ENCODE data around the gene CMTM8. TPM values are rescaled to one million over a fixed set of nuclear protein-coding genes. Genes with fewer than 3 reads are reported as not detected.

Gene CMTM8
- total RNA-seq, 1 experiment from 2014 or later = 28.5 TPM

GRCh38 chr3:32310918-32311839 is 72.7 kb downstream of the CMTM8 start:
- Mint-ChIP-seq H3K27me3 (ENCODE audit: insufficient read depth, unreplicated experiment) (no peaks in the 10 kb centered on the region), H3K36me3 (ENCODE audit: insufficient read depth, unreplicated experiment) (no peaks in the 10 kb centered on the region), H3K4me3 (ENCODE audit: unreplicated experiment) (no peak overlapping the region), H3K4me1 (ENCODE audit: low read depth, unreplicated experiment) (peaks cover 15% of the 10 kb centered on the region), H3K9me3 (ENCODE audit: unreplicated experiment) (no peaks in the 10 kb centered on the region), H3K27ac (ENCODE audit: unreplicated experiment) (peak overlapping the region; percentile 34)
- Histone ChIP-seq H3K36me3 (ENCODE audit: control insufficient read depth, insufficient read depth, low read length) (no peaks in the 10 kb centered on the region), H3K27me3 (replicated peaks; ENCODE audit: control insufficient read depth, insufficient read depth, low read length) (no peaks in the 10 kb centered on the region), H3K4me1 (peaks cover 12% of the 10 kb centered on the region), H3K9me3 (no peaks in the 10 kb centered on the region), H3K4me3 (ENCODE audit: low read depth, low read length) (no peak overlapping the region)
- POLR2A ChIA-PET = no interaction called here
- intact Hi-C loops (cut with micrococcal nuclease; ENCODE audit: unreplicated experiment) = no loop called here
- CTCF ChIA-PET = interaction anchor here (0.7 kb wide), 1 partner anchor 72 kb away, joined by 3 read pairs; no protein-coding TSS in a partner anchor
- no peak for DNase-seq
- TF ChIP-seq CTCF (IDR thresholded peaks at IDR 0.05; ENCODE audit: insufficient read depth in 1 of 2, low read depth in 1 of 2, low read length in 1 of 2, severe bottlenecking in 1 of 2, unreplicated experiment in 1 of 2) = no peak
- no TSS peak for BruUV-seq (replicated peaks)

DNA sequence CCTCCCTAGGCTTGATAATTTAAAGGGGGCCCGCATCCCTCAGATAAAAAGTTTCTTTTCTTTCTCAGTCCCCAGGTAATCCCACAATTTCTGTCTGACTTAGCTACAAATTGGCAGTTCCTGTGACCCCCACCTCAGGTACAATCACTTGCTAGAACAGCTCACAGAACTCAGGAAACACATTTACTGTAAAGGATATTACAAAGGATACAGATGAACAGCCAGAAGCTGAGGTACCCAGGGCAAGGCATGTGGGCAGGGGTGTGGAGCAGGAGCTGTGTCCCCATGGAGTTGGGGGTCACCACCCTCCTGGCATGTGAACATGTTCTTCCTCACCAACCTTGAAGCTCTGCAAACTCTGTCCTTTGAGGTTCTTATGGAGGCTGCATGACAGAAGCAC is 73.8 kb downstream of the CMTM8 start:
- no peak for DNase-seq
- Histone ChIP-seq H3K9me3 (no peaks in the 10 kb centered on the region), H3K27me3 (replicated peaks; ENCODE audit: control insufficient read depth, insufficient read depth, low read length) (no peaks in the 10 kb centered on the region), H3K4me1 (peaks cover 21% of the 10 kb centered on the region), H3K36me3 (ENCODE audit: control insufficient read depth, insufficient read depth, low read length) (no peaks in the 10 kb centered on the region), H3K4me3 (ENCODE audit: low read depth, low read length) (no peak overlapping the region)
- Mint-ChIP-seq H3K36me3 (ENCODE audit: insufficient read depth, unreplicated experiment) (no peaks in the 10 kb centered on the region), H3K27ac (ENCODE audit: unreplicated experiment) (no peak overlapping the region), H3K4me3 (ENCODE audit: unreplicated experiment) (no peak overlapping the region), H3K9me3 (ENCODE audit: unreplicated experiment) (no peaks in the 10 kb centered on the region), H3K4me1 (ENCODE audit: low read depth, unreplicated experiment) (peaks cover 24% of the 10 kb centered on the region), H3K27me3 (ENCODE audit: insufficient read depth, unreplicated experiment) (no peaks in the 10 kb centered on the region)
- no TSS peak for BruUV-seq (replicated peaks)
- intact Hi-C loops (cut with micrococcal nuclease; ENCODE audit: unreplicated experiment) = no loop called here
- CTCF ChIA-PET = no interaction called here
- POLR2A ChIA-PET = no interaction called here
- no peak for TF ChIP-seq CTCF (IDR thresholded peaks at IDR 0.05; ENCODE audit: insufficient read depth in 1 of 2, low read depth in 1 of 2, low read length in 1 of 2, severe bottlenecking in 1 of 2, unreplicated experiment in 1 of 2)

GRCh38 chr3:32313169-32313568 is 74.7 kb downstream of the CMTM8 start:
- no TSS peak for BruUV-seq (replicated peaks)
- ChIA-PET CTCF (no interaction called here), POLR2A (no interaction called here)
- no peaks in the 10 kb centered on the region for H3K27me3 ChIP-seq (replicated peaks; ENCODE audit: control insufficient read depth, insufficient read depth, low read length)
- Mint-ChIP-seq H3K4me1 (ENCODE audit: low read depth, unreplicated experiment) (peaks cover 29% of the 10 kb centered on the region), H3K4me3 (ENCODE audit: unreplicated experiment) (no peak overlapping the region), H3K27ac (ENCODE audit: unreplicated experiment) (peak overlapping the region; percentile 28), H3K9me3 (ENCODE audit: unreplicated experiment) (no peaks in the 10 kb centered on the region), H3K36me3 (ENCODE audit: insufficient read depth, unreplicated experiment) (no peaks in the 10 kb centered on the region), H3K27me3 (ENCODE audit: insufficient read depth, unreplicated experiment) (no peaks in the 10 kb centered on the region)
- intact Hi-C loops (cut with micrococcal nuclease; ENCODE audit: unreplicated experiment) = no loop called here
- no peak for TF ChIP-seq CTCF (IDR thresholded peaks at IDR 0.05; ENCODE audit: insufficient read depth in 1 of 2, low read depth in 1 of 2, low read length in 1 of 2, severe bottlenecking in 1 of 2, unreplicated experiment in 1 of 2)
- no peaks in the 10 kb centered on the region for H3K36me3 ChIP-seq (ENCODE audit: control insufficient read depth, insufficient read depth, low read length)
- H3K4me1 ChIP-seq = peaks cover 25% of the 10 kb centered on the region
- H3K9me3 ChIP-seq = no peaks in the 10 kb centered on the region
- no peak for DNase-seq
- H3K4me3 ChIP-seq (ENCODE audit: low read depth, low read length) = no peak overlapping the region
